Mesenchymal stem cell (in vitro differentiated cells and primary cell): ENCODE data around the gene FGF14.

ENCODE experiments used
- DNase-seq: peaks from one replicate; pipeline ENCODE4 v3.0.0-alpha.2; 2013
- H2AFZ ChIP-seq: one replicate; pipeline ENCODE4 v1.6.1; 2013; ENCODE audit warnings: low read depth, mild to moderate bottlenecking, control low read depth, inconsistent platforms, low read length, moderate library complexity
- H2AK5ac ChIP-seq: 2 replicates; pipeline ENCODE4 v1.6.1; 2013; ENCODE audit warnings: low read length, moderate library complexity, mild to moderate bottlenecking, inconsistent platforms; ENCODE audit not compliant: severe bottlenecking
- H2BK120ac ChIP-seq: one replicate; pipeline ENCODE4 v1.6.1; 2013; ENCODE audit warnings: low read depth, mild to moderate bottlenecking, inconsistent platforms, low read length, moderate library complexity
- H2BK12ac ChIP-seq, 2 experiments: one replicate each; pipeline ENCODE4 v1.6.1; 2013; ENCODE audit warnings: inconsistent platforms in 2 of 2, low read length in 2 of 2, mild to moderate bottlenecking in 2 of 2, moderate library complexity in 2 of 2, control low read depth in 1 of 2
- H2BK15ac ChIP-seq: one replicate; pipeline ENCODE4 v1.6.1; 2013; ENCODE audit warnings: mild to moderate bottlenecking, low read depth, inconsistent platforms; ENCODE audit not compliant: poor library complexity, severe bottlenecking
- H2BK5ac ChIP-seq: 2 replicates; pipeline ENCODE4 v1.6.1; 2013; ENCODE audit warnings: low read depth, mild to moderate bottlenecking, low read length, control low read depth, inconsistent platforms; ENCODE audit not compliant: poor library complexity, severe bottlenecking
- H3K14ac ChIP-seq, 2 experiments: one replicate each; pipeline ENCODE4 v1.6.1; 2013; ENCODE audit warnings: inconsistent platforms in 2 of 2, low read length in 2 of 2, control low read depth in 1 of 2, mild to moderate bottlenecking in 1 of 2, moderate library complexity in 1 of 2
- H3K18ac ChIP-seq, 2 experiments: one replicate each; pipeline ENCODE4 v1.6.1; 2013; ENCODE audit warnings: inconsistent platforms in 2 of 2, low read length in 2 of 2, control low read depth in 1 of 2, low read depth in 1 of 2, mild to moderate bottlenecking in 1 of 2
- H3K23ac ChIP-seq, 2 experiments: one replicate each; pipeline ENCODE4 v1.6.1; 2013; ENCODE audit warnings: inconsistent platforms in 2 of 2, low read length in 2 of 2, mild to moderate bottlenecking in 2 of 2, moderate library complexity in 2 of 2, control low read depth in 1 of 2
- H3K27ac ChIP-seq: 2 replicates; pipeline ENCODE4 v1.5.1; 2013; ENCODE audit warnings: mild to moderate bottlenecking, moderate library complexity, low read length, control low read depth, inconsistent platforms; ENCODE audit not compliant: poor library complexity, severe bottlenecking
- H3K27me3 ChIP-seq, 2 experiments: 2 replicates each; pipeline versions ENCODE4 v1.6.1 to v1.7.0; 2013; ENCODE audit warnings: low read length in 2 of 2, mild to moderate bottlenecking in 2 of 2, moderate library complexity in 2 of 2, control low read depth in 1 of 2, inconsistent platforms in 1 of 2; ENCODE audit not compliant: control insufficient read depth in 1 of 2, insufficient read depth in 1 of 2
- H3K36me3 ChIP-seq, 2 experiments: 2 replicates each; pipeline versions ENCODE4 v1.6.1 to v1.7.0; 2013; ENCODE audit warnings: low read length in 2 of 2, control low read depth in 1 of 2, inconsistent platforms in 1 of 2, low read depth in 1 of 2, mild to moderate bottlenecking in 1 of 2; ENCODE audit not compliant: insufficient read depth in 2 of 2, control insufficient read depth in 1 of 2
- H3K4ac ChIP-seq, 2 experiments: one replicate each; pipeline ENCODE4 v1.6.1; 2013; ENCODE audit warnings: inconsistent platforms in 2 of 2, low read length in 2 of 2, mild to moderate bottlenecking in 2 of 2, moderate library complexity in 2 of 2, control low read depth in 1 of 2, low read depth in 1 of 2
- H3K4me1 ChIP-seq: 2 replicates; pipeline ENCODE4 v1.6.1; 2013; ENCODE audit warnings: low read depth, low read length, control low read depth; ENCODE audit not compliant: control insufficient read depth, insufficient read depth
- H3K4me2 ChIP-seq: 2 replicates; pipeline ENCODE4 v1.6.1; 2013; ENCODE audit warnings: low read length, mild to moderate bottlenecking, inconsistent platforms; ENCODE audit not compliant: poor library complexity, severe bottlenecking
- H3K4me3 ChIP-seq, 2 experiments: 2 replicates each; pipeline versions ENCODE4 v1.5.1 to v1.7.0; 2013; ENCODE audit warnings: low read length in 2 of 2, mild to moderate bottlenecking in 2 of 2, control low read depth in 1 of 2, low read depth in 1 of 2; ENCODE audit not compliant: insufficient read depth in 1 of 2
- H3K79me1 ChIP-seq: replicated peaks from 2 replicates; pipeline ENCODE4 v1.6.1; 2013; ENCODE audit warnings: mild to moderate bottlenecking, control low read depth, low read length, inconsistent platforms; ENCODE audit not compliant: poor library complexity, severe bottlenecking
- H3K9ac ChIP-seq: 2 replicates; pipeline ENCODE4 v1.7.0; 2013; ENCODE audit warnings: mild to moderate bottlenecking, low read length, moderate library complexity
- H3K9me3 ChIP-seq: 2 replicates; pipeline ENCODE4 v1.7.0; 2013; ENCODE audit warnings: mild to moderate bottlenecking, low read length; ENCODE audit not compliant: control insufficient read depth
- H4K8ac ChIP-seq: one replicate; pipeline ENCODE4 v1.6.1; 2013; ENCODE audit warnings: inconsistent platforms, mild to moderate bottlenecking, low read length, moderate library complexity
- H4K91ac ChIP-seq: one replicate; pipeline ENCODE4 v1.6.1; 2013; ENCODE audit warnings: mild to moderate bottlenecking, low read length, inconsistent platforms
- WGBS: methylation state at CpG from one replicate; pipeline ENCODE4 v1.1.7; 2013; ENCODE audit warnings: mixed read lengths; 5-methylcytosine and 5-hydroxymethylcytosine counted together

FGF14 gene

DNA sequence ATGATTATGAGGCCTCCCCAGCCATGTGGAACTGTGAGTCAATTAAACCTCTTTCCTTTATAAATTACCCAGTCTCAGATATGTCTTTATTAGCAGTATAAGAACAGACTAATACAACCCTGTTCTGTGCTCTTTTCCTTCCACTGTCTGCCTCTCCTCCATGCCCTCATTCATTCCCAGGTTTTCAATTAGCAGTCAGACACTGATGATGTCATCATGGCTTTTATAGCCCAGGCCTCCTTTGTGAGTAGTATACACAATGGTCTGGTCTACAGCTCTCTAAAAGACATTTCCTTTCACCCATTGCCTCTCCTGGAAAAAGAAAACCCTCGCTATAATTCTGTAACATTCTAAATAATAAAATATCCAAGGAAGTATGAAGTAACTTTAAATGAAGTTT lies 25.5 kb downstream of the FGF14 start:
- no peak overlapping the region for H3K23ac ChIP-seq
- no peak for DNase-seq
- H3K4me1 ChIP-seq: no peaks in the 10 kb centered on the region
- H2BK15ac ChIP-seq: no peak overlapping the region
- no peak overlapping the region for H2BK12ac ChIP-seq
- H2AK5ac ChIP-seq: no peak overlapping the region
- no CpG with 5 or more reads among the region's 1 CpG for WGBS
- H3K14ac ChIP-seq: no peak overlapping the region
- H3K18ac ChIP-seq: no peak overlapping the region
- no peak overlapping the region for H2BK120ac ChIP-seq
- H3K4me2 ChIP-seq: no peak overlapping the region
- H3K36me3 ChIP-seq: no peaks in the 10 kb centered on the region
- no peak overlapping the region for H2BK5ac ChIP-seq
- H3K9ac ChIP-seq: no peak overlapping the region
- H4K91ac ChIP-seq: no peak overlapping the region
- no peak overlapping the region for H3K27ac ChIP-seq
- H3K4me3 ChIP-seq: no peak overlapping the region
- H3K27me3 ChIP-seq: no peaks in the 10 kb centered on the region
- no peak overlapping the region for H2AFZ ChIP-seq
- no peak overlapping the region for H4K8ac ChIP-seq
- H3K9me3 ChIP-seq: no peaks in the 10 kb centered on the region
- H3K79me1 ChIP-seq: no peaks in the 10 kb centered on the region
- no peak overlapping the region for H3K4ac ChIP-seq

DNA sequence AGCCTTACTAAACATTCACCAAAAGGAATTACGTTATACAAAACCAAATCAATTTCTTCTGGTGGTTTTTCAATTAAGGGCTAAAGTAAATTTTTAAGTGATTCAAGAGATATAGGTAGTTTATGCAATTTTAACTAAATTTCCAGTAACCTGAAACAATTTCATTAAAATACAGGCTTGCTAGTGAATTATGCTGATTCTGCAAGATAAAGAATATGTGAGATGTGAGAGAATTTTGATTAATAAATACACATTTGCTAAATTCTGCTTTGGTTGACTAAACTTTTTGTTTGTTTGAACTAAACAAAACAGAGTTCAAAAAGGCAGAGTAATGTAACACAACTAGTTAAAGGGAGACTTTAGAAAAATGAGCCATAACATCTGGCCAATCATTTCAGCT lies 27.1 kb downstream of the FGF14 start:
- Histone ChIP-seq H3K14ac (no peak overlapping the region), H3K79me1 (no peaks in the 10 kb centered on the region), H2AFZ (no peak overlapping the region), H3K27ac (no peak overlapping the region), H2BK5ac (no peak overlapping the region), H3K18ac (no peak overlapping the region), H2BK120ac (no peak overlapping the region), H4K8ac (no peak overlapping the region), H3K4ac (no peak overlapping the region), H3K9me3 (no peaks in the 10 kb centered on the region), H4K91ac (no peak overlapping the region), H3K4me3 (no peak overlapping the region), H3K27me3 (no peaks in the 10 kb centered on the region), H2AK5ac (no peak overlapping the region), H3K36me3 (no peaks in the 10 kb centered on the region), H3K23ac (no peak overlapping the region), H3K4me1 (no peaks in the 10 kb centered on the region), H3K9ac (no peak overlapping the region), H2BK15ac (no peak overlapping the region), H3K4me2 (no peak overlapping the region), H2BK12ac (no peak overlapping the region)
- no CpG with 5 or more reads among the region's 1 CpG for WGBS
- no peak for DNase-seq

DNA sequence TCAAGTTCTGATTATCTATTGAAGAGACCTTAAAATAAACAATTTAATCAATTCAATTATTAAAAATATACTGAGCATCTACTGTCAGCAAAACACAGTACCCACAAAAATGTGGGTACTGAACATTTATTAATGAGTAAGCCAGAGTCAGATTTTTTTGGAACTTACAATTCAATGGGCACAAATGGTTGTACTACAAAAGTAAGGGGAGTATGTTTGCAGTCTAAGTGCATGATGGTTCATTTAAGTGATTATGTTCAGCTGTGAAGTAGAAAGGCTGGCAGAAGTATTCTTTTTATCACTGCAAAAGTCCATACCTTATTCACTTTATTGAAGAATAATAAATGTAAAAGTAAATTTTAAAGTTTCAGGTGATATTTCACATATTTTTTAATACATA lies 27.6 kb downstream of the FGF14 start:
- H3K23ac ChIP-seq: no peak overlapping the region
- H4K91ac ChIP-seq: no peak overlapping the region
- H4K8ac ChIP-seq: no peak overlapping the region
- no peak overlapping the region for H2AK5ac ChIP-seq
- no peak overlapping the region for H2AFZ ChIP-seq
- H3K27ac ChIP-seq: no peak overlapping the region
- no peak overlapping the region for H2BK120ac ChIP-seq
- no peak overlapping the region for H3K4ac ChIP-seq
- no peak overlapping the region for H2BK5ac ChIP-seq
- no peaks in the 10 kb centered on the region for H3K79me1 ChIP-seq
- H3K4me1 ChIP-seq: no peaks in the 10 kb centered on the region
- no peaks in the 10 kb centered on the region for H3K27me3 ChIP-seq
- H3K9ac ChIP-seq: no peak overlapping the region
- no peaks in the 10 kb centered on the region for H3K9me3 ChIP-seq
- H3K36me3 ChIP-seq: no peaks in the 10 kb centered on the region
- H3K14ac ChIP-seq: no peak overlapping the region
- no peak overlapping the region for H3K4me2 ChIP-seq
- no peak for DNase-seq
- H3K18ac ChIP-seq: no peak overlapping the region
- no peak overlapping the region for H2BK12ac ChIP-seq
- H2BK15ac ChIP-seq: no peak overlapping the region
- no peak overlapping the region for H3K4me3 ChIP-seq

DNA sequence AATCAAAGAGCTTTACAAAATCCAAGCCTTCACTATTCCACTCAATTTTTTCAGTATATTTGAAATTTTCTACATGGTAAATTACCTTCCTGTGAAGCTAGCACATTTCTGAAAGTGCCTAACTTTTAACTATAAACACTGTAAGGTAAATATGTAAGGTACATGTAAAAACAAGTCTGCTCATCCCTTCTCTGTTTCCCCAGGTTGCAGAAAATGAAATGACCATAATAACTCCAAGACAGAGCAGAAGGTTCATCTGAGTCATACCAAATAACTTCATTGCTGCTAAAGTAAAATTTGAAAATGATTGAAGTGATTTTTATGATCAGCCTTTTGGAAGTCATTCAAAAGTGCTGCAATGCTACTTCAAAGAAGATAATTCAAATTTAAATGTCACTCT lies 28.6 kb downstream of the FGF14 start:
- no peaks in the 10 kb centered on the region for H3K4me1 ChIP-seq
- H2BK5ac ChIP-seq: no peak overlapping the region
- H2AK5ac ChIP-seq: no peak overlapping the region
- no peak overlapping the region for H3K4ac ChIP-seq
- no peak overlapping the region for H3K9ac ChIP-seq
- H3K18ac ChIP-seq: no peak overlapping the region
- H4K91ac ChIP-seq: no peak overlapping the region
- no peak overlapping the region for H2BK120ac ChIP-seq
- no peak overlapping the region for H2BK15ac ChIP-seq
- H3K4me3 ChIP-seq: no peak overlapping the region
- no peak overlapping the region for H2BK12ac ChIP-seq
- no peaks in the 10 kb centered on the region for H3K27me3 ChIP-seq
- no peak overlapping the region for H2AFZ ChIP-seq
- no peak for DNase-seq
- no peaks in the 10 kb centered on the region for H3K9me3 ChIP-seq
- no peaks in the 10 kb centered on the region for H3K79me1 ChIP-seq
- H3K4me2 ChIP-seq: no peak overlapping the region
- no peak overlapping the region for H3K27ac ChIP-seq
- no peak overlapping the region for H4K8ac ChIP-seq
- H3K36me3 ChIP-seq: no peaks in the 10 kb centered on the region
- H3K23ac ChIP-seq: no peak overlapping the region
- H3K14ac ChIP-seq: no peak overlapping the region
